Testis (tissue), 2 donors: Measurements from ENCODE around the gene HSPA12A.

Source experiments
- POLR2A ChIP-seq: fragments of 450-650 bp; IDR thresholded peaks from one replicate; pipeline ENCODE4 v1.6.1; 2017; ENCODE audit warnings: antibody characterized with exemption, mild to moderate bottlenecking, moderate library complexity
- TF ChIP-seq, protein P1 (sequence below), 3 experiments: fragments of 450-650 bp in 2 of 3; fragments of 200-600 bp in 1 of 3; sonication (generic) in 1 of 3; IDR thresholded peaks; one replicate each; pipeline ENCODE4 v1.5.1; 2016 to 2019; ENCODE audit warnings: antibody characterized with exemption in 3 of 3, mild to moderate bottlenecking in 2 of 3, moderate library complexity in 1 of 3

DNA sequence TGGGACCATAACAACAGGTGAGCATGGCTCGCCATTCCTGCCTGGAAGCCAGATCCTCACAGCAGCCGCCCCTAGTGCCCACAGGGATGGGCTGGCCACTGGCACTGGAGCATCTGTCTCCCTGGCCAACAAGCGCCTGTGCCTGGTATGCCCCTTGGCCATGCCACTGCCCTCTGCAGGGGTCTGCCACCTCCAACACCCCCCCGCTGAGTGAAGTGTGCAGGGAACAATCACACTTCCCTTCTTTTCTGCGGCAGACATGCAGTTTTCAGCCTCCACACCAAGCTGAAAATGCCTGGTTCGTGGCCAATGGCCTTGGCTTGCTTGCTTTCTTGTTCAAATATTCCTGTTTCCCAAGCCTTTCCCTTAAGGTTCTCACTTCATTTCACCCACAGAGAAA is 50.7 kb downstream of the HSPA12A start:
- TF ChIP-seq, protein P1, sequence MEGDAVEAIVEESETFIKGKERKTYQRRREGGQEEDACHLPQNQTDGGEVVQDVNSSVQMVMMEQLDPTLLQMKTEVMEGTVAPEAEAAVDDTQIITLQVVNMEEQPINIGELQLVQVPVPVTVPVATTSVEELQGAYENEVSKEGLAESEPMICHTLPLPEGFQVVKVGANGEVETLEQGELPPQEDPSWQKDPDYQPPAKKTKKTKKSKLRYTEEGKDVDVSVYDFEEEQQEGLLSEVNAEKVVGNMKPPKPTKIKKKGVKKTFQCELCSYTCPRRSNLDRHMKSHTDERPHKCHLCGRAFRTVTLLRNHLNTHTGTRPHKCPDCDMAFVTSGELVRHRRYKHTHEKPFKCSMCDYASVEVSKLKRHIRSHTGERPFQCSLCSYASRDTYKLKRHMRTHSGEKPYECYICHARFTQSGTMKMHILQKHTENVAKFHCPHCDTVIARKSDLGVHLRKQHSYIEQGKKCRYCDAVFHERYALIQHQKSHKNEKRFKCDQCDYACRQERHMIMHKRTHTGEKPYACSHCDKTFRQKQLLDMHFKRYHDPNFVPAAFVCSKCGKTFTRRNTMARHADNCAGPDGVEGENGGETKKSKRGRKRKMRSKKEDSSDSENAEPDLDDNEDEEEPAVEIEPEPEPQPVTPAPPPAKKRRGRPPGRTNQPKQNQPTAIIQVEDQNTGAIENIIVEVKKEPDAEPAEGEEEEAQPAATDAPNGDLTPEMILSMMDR (IDR thresholded peaks at IDR 0.05): no peak
- no peak for TF ChIP-seq POLR2A
